Mesenteric fat pad (tissue), 1 donor: ENCODE measurements around the gene ROR2. TPM values are rescaled to one million over a fixed set of nuclear protein-coding genes. Genes with fewer than 3 reads are reported as not detected.
"Not testable (repeated sequence)": the region's sequence is repeated elsewhere in the genome, so short reads cannot be mapped to it uniquely, and the experiment has no call there.

Experiments used
- DNase-seq: peaks from one replicate; pipeline ENCODE4 v3.0.0-alpha.2; 2020; ENCODE audit warnings: low spot score
- long read RNA-seq: library from polyadenylated mRNA; unstranded; transcript quantifications from one replicate; pipeline ENCODE4 v2.0.0, GENCODE V29; 2020
- total RNA-seq: library from RNA; stranded (reverse); fragmentation: NEBNext Ultra II Directional; extraction: Animal tissue kit (Norgen Biotek cat#: 25700); gene quantifications from one replicate; pipeline ENCODE4 v1.2.1, GENCODE V29; 2021
- donor health status: DM: yes; HTN: yes; CAD: no.

ROR2 gene
- 9.5 TPM for total RNA-seq
- long read RNA-seq, full-length matches to known transcripts, result 2 of 27 reads
- long read RNA-seq, partial matches to known transcripts, result 1 of 27 reads
- long read RNA-seq, other reads (novel, unspliced or antisense), result 24 of 27 reads

GRCh38 chr9:91949946-91950664 lies at the start of gene ROR2:
Gene ROR2 (minus strand): TSS chr9:91950228.
- DNase-seq, result no peak

GRCh38 chr9:91995000-91995655 lies 45.1 kb upstream of the ROR2 start:
- no peak for DNase-seq

GRCh38 chr9:91994422-91994821 lies 44.4 kb upstream of the ROR2 start:
- DNase-seq, result no peak

- no peak for DNase-seq
Measured at GRCh38 chr9:91992461-91993041, 42.5 kb upstream of the ROR2 start.

DNA sequence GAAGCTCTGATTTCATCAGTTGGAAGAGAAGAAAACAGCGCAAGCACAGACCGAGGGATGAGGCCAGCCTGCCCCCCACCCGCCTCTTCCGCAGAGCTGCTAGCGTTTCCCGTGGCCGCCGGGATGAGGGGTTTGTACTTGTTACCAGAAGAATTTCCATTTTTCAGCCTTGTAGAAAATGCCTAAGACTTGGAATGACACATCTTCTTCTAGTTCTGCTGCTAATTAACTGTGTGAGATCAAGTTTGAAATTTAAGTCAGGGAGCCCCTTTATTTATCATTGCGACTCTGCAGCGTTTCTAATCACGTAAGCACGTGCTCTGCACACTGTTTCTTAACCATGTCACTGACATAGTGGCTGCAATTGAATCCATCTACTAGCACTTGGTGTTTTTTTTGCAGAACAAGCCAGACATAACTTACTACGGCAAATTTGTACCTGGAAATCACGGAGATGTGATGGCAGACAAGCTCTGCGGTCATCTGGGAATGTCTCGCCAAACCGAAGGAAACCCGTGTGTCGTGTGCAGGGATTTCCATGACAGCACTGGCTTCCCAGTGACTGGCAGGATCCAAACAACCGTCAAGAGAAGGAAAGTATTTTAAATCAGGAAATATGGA lies 41.8 kb upstream of the ROR2 start:
- DNase-seq, result no peak

GRCh38 chr9:91986248-91986647 lies 36.2 kb upstream of the ROR2 start:
- DNase-seq, result no peak

DNA sequence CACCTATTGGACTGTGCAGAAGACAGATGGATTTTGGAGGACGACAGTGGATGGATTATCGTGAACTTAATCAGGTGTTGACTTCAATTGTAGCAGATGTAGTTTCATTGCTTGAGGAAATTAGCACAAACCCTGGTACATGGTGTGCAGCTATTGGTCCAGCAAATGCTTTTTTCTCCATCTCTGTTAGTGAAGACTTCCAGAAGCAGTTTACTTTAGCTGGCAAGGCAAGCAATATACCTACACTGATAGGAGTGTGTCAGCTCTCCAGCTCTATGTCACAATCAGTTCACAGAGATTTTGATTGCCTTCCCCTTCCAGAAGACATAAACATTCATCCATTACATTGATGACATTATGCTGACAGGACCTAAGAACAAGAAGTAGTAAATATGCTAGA lies 35.7 kb upstream of the ROR2 start:
- no peak for DNase-seq

DNA sequence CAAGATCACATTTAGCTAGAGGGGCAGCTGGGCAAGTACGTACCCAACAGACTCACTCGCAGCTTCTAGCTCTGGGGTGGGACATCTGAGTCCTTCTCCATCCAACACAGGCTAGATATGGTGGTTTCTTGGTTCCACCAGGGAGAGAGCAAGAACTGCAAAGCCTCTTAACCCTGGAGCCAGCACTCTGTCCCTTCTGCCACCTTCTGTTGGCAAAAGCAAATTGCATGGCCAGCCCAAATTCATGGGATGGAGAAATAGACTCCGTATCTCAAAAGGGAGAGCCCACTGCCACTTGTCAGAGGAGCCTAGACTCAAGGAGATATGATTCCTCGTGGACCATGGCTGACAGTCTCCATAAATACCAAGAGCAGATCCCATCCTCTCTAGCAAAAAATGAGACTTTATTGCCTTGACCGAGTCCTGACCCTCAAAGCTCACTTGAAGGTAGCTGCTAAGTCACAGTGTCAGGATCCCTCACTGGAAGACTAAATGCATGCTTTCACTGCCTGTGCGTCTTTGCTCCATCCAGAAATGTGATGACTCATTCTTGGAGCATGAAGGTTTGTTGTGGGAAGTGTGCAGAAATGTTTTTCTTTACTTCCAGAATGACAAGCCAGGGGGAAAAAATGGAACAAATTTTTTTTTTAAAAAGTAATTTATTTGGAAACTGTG lies 28.8 kb upstream of the ROR2 start:
- DNase-seq, result no peak

DNA sequence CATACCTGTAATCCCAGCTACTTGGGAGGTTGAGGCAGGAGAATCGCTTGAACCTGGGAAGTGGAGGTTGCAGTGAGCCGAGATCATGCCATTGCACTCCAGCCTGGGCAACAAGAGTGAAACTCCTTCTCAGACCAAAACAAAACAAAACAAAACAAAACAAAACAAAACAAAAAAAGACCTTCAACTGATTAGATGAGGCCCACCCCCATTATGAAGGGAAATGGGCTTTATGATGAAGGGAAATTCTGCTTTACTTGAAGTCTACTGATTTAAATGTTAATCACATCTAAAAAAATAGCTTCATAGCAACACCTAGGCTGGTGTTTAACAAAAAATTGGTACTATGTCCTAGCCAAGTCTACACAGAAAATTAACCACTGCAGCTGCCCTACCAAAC lies 25.2 kb upstream of the ROR2 start:
- DNase-seq, result not testable (repeated sequence)

DNA sequence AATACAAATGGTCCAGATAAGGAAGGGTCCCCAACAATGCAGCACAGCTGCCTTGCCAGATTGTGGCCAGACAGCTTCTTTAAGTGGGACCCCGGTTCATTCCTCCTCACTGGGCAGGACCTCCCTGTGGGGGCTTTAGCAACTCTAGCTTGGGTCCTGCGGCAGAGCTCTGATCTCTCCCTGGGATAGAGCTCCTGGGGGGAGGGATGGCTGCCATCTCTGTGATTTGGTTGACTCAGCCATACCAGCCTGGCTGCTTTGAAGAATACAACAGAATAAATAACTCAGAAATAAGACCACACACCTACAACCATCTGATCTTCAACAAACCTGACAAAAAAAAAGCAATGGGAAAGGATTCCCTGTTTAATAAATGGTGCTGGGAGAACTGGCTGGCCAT lies 22.7 kb upstream of the ROR2 start:
- DNase-seq, result no peak

GRCh38 chr9:91972076-91972626 lies 22.1 kb upstream of the ROR2 start:
- no peak for DNase-seq

- no peak for DNase-seq
Measured at GRCh38 chr9:91967259-91967658, 17.2 kb upstream of the ROR2 start.

GRCh38 chr9:91966503-91966902 lies 16.5 kb upstream of the ROR2 start:
- DNase-seq, result no peak

- no peak for DNase-seq
Measured at GRCh38 chr9:91963711-91964240, 13.7 kb upstream of the ROR2 start.

DNA sequence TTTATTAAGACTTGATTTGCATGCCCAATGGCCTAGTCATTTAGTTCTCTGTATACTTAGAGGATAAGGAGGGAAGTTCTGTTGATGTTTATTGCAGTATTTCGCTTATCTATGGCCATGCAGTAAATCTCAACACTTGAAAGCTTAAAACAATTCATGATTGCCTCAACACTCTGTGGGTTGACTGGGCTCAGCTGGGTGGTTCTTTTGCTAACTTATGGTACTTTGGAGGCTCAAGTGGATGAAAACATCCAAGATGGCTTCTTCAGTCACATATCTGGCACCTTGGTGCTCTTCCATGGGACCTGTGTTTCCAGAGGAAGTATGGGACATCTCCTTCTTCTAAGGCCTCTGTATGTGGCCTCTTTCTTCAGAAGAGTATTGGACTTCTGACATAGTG lies 10.3 kb upstream of the ROR2 start:
- DNase-seq, result no peak

DNA sequence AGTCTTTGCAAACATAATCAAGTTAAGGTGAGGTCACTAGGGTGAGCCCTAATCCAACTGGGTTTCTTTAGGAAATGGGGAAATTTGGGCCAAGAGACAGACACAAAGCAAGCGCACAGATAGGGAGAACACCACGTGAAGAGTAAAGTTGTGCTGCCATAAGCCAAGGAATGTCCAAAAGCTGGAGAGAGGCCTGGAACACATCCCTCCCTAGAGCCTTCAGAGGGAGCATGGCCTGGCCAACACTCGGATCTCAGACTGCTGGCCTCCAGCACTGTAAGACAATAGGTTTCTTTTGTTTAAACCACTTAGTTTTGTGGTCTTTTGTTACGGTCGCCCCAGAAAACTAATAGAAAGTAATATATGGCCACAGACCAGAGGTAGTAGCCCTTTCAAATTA lies 8.1 kb upstream of the ROR2 start:
- no peak for DNase-seq

- no peak for DNase-seq
Measured at GRCh38 chr9:91954841-91955471, 4.9 kb upstream of the ROR2 start.

- DNase-seq, result no peak
Measured at GRCh38 chr9:91953718-91954117, 3.7 kb upstream of the ROR2 start.

- no peak for DNase-seq
Measured at GRCh38 chr9:91951944-91952520, 2.0 kb upstream of the ROR2 start.

- no peak for DNase-seq
Measured at GRCh38 chr9:91949392-91949945, 559 bp downstream of the ROR2 start.
